GM18505 (cell line): ENCODE data around the gene F10.

Experiments used
- ATAC-seq: cut with Tn5 transposase; IDR thresholded peaks from one replicate; pipeline ENCODE4 v1.9.1; 2021; ENCODE audit not compliant: unreplicated experiment
- POLR2A ChIP-seq: IDR thresholded peaks from 4 replicates; pipeline ENCODE4 v1.6.1; 2011; ENCODE audit warnings: borderline replicate concordance; ENCODE audit not compliant: insufficient read depth, insufficient read length; ENCODE audit errors: extremely low read depth

The F10 gene

DNA sequence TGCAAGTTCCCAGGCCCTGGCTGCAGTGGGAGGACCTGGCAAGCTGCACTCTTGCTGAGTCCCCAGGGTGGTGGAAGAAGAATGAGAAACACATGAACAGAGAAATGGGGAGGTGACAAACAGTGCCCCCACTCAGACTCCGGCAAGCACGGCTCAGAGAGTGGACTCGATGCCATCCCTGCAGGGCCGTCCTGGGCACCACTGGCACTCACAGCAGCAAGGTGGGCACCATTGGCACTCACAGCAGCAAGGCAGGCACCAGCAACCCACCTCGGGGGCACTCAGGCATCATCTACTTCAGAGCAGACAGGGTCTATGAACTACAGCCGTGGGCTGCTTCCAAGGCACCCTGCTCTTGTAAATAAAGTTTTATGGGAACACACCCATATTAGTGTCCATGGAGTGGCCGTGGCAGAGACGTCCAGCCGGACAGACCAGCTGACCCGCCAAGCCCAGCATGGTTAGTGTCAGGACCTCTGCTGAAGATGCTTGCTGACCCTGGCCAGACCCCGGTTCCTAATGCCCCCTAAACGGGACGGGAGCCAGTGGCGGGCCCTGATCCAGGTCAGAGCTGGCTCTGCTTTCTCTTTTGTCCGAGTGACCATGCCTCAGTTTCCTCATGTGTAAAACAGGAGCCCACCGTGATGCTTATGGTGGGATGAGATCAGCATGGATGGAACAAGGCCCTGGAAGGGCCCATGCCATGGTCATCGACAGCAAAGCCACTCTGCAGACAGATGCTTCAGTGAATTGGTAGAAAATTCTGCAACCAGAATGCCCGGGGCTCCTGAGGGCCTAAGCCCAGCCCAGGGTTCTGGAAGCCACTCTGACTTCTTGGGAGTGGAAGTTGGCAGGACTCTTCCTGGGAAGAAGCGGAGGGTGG is 2.1 kb upstream of the F10 start:
- no peak for ATAC-seq

GRCh38 chr13:113121183-113121927 is 1.2 kb upstream of the F10 start:
- no peak for ATAC-seq
- TF ChIP-seq POLR2A, result no peak

More for the DNA sequence above, 2.1 kb upstream of the F10 start:
- TF ChIP-seq POLR2A, result no peak

DNA sequence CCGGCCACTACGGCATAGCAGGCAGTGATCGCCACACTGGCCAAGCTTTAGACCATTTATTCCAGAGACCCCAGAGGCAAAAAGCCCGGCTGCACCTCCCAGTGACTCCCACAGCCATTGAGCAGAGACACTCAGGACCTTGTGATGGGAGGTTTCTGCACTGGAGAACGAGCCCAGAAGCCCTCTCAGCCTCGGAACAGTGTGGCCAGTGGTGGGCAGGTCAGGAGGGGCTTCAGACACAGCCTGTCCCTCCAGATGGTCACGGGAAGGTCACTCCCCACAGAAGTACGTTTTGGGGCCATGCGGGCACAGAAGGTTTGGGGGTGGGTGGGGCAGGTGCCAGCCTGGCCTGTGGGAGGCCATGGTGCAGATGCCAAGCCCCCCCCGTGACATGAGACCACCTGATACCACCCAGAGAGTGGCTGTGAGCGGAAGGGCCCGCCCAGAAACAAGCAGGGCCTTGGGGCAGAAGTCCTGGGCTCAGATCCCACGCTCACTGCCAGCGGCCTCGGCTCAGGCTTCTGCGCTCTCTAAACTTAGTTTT is 599 bp upstream of the F10 start:
- no peak for ATAC-seq
- TF ChIP-seq POLR2A, result no peak

GRCh38 chr13:113123226-113124201 is 915 bp downstream of the F10 start:
- ATAC-seq, result no peak
- TF ChIP-seq POLR2A, result no peak

- no peak for TF ChIP-seq POLR2A
- ATAC-seq, result no peak
Measured at GRCh38 chr13:113124211-113124970, 1.8 kb downstream of the F10 start.

DNA sequence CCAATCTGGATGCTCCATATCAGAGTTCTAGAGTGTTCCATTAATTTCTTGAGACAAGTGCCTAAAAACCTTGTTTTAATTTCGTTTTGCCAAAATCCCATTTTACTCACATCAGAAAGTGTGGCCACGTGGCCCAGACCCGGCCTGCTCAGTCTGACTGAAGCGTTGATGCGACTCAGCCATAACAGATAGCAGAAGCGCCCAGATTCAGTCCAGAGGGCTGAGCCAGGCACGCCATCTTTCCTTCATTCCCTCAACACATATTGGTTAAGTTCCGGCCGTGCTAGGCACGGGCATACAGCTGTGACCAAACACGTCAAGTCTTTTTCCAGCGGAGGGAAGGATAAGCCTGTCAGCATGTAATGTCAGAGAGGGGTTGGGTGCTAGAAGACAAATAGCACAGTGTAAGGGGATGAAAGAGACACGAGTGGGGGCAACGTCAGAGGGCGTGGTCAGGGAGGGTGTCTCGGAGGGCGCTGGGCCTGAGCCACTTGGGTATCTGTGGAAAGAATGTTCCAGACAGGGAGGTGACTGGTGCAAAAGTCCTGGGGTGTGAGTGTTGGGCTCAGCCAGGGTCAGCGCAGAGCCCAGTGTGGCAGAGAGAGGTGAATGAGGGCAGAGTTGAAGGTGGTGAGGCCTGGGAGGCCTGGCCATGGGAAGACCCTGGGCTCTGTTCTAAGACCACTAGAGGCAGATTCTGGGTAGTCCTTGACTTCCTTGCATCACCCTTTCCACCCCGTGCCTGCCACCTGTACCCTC is 3.1 kb downstream of the F10 start:
- ATAC-seq, result no peak
- no peak for TF ChIP-seq POLR2A

DNA sequence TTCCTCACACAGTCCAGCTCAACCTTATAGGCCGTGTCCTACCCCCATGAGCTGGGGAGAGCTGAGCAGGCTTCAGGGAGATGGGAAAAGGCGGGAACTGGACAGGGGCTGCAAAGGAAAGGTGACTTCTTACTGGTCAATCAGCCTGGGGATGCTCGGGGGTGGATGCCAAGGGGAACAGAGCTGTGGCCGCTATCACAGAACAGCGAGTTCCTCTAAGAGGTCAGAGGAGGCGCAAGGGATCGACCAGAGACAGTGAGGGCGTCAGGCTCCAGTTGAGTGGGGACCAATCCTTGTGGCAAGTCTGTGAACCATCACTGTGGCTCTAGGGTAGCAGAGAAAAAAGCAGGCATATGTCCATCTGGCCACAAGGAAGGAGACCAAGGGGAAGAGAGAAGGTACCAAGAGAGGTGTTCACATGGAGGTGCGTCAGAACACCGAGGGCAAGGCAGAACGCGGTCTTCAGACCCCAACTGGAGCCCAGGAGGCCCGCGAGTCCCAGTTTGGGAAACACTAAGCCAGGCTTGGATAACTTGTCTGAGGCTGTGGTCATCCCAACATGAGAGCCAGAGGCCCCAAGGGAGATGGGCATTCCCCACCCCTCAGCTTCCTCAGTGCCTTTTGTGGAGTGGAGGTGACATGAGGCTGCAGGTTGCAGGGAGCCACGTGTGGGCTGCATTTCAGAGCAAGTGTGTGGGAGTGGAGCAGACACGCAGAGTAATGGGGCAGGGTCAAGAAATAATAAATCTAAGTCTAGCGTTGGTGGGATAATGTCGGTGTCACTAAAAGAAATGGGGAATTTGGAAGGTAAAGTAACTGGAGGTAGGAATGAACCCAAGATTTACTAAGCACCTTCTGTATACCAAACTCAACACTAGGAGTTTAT is 3.9 kb downstream of the F10 start:
- no peak for TF ChIP-seq POLR2A
- no peak for ATAC-seq

DNA sequence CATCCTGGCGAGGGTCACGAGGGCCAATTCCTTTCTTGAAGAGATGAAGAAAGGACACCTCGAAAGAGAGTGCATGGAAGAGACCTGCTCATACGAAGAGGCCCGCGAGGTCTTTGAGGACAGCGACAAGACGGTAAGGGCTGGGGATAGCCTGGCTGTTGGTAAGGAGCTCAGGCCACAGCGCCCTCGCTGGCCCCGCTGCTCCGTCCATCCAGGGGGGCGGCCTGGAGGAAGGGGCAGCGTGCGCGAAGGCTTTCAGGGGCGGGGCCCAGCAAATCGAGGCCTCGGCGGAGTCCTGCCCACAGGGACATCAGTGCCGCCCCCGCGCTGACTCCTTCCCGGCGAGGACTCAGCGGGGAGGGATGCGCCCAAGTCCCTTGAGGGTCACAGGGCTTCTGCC is 6.9 kb downstream of the F10 start:
- TF ChIP-seq POLR2A, result no peak
- ATAC-seq, result no peak

GRCh38 chr13:113129921-113130750 is 7.5 kb downstream of the F10 start:
- no peak for ATAC-seq
- no peak for TF ChIP-seq POLR2A

DNA sequence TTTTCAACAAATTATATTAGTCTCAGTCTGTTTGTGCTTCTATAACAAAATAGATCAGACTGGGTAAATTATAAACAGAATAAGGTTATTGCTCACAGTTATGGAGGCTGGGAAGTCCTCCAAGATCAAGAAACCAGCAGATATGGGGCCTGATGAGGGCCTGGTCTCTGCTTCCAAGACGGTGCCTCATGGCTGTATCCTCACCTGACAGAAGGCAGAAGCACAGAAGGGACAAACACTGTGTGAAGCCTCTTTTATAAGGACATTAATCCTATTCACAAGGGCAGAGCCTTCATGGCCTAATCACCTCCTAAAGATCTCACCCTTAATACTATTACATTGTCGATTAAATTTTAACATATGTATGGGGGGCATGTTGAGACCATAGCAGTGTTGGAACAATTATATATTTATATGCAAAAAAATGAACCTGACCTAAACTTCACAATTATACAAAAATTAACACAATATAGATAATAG is 12.7 kb downstream of the F10 start:
- no peak for ATAC-seq
- no peak for TF ChIP-seq POLR2A
